Colon (tissue), 2 donors: ENCODE results near the gene DLG4.

Source experiments
- FAIRE-seq: peaks from 2 replicates; lab custom pipeline; 2012; peaks lifted over from hg19 to GRCh38; lab: Jason Lieb, UNC
- donor health status: control.
- donor health status: control.

Gene DLG4

DNA sequence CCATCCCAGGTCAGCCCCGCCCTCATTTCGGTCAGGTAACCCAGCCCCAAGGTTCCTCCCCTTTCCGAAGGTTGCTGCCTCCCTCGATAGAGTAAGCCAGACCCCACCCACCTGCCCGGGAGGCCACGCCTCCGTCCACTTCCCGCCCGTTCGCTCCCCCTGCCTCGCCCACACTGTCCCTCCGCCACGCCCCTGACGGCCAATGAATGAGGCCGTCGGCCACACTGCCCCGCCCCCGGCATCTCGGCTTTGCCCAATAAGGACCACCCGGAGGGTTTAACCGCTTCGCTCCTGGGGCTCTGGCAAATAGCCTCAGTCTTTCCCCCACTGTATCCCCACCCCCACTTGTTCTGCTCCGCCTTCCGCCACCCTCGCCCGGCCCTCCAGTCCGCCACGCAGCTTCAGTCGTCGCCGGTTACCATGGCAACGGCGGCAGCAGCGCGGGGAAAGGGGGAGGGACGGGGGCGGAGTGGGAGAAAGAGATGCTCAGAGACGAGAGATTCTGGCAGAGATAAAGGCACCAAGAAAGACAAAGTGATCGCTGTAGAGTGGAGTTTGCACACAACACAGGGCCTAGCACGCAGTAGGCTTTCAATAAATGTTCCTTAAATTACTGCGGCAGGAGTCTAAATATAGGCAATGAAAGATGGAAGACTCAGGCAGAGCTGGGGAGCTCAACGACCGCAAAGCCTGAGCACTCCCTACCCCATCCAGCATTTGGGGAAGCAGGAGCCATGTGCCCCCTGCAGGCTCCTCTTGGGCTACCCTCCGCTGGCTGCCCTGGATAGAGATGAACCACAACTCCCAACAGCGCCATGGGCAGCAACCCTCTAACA lies 5.1 kb downstream of the DLG4 start:
- FAIRE-seq = no peak

DNA sequence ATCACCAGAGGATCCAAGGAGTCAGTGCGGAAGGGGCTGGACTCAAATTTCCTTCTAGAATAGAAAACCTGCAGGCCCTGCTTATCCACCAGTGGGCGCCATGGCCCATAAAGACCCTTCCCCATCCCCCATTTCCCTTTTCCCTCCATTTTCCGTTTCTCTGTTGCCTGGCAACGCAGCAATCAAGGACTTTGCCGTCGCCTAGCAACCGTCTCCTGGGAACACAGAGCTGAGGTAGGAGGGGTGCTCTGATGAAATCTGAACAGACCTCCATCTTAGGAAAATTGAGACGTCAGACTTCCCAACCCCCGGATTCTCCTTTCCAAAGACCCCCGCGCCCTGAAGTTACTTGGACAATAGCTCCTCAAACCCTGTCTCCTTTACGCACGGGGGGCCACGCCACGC lies 5.7 kb downstream of the DLG4 start:
- no peak for FAIRE-seq

DNA sequence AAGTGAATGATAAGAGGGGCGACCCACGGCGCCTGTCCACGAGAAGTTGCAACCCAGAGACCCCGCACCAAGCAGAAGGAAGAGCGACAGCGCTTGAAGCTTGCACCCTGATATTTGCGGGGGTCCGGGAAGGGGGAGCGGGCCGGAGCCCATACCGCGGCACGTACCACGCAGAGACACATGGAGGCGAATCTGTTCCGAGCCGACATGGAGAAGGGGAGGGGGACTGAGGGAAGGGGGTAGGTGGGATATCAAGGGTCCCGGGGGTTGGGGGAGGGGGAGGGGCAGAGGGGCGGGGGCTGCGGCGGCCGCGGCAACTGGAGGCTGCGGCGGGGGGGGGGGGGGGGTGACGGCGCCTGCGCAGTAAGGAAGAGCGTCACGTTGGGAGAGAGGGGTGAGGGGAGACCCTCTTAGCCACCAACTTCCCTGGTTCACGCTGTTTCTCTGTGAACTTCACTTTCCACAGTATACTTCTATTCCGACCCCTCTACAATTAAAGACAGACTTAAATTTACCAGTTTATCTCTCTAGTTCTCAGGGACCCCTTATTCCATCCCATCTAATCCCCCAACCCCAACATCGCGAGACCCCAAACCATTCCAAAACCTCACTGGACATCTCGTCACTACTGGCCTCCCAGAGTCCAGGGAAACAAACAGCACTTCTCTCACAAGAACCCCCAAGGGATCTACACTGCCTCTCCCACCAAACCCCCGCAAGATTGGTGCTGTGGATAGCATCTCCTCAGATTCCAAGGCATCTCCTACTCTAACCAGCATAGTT lies 8.0 kb downstream of the DLG4 start:
- no peak for FAIRE-seq

DNA sequence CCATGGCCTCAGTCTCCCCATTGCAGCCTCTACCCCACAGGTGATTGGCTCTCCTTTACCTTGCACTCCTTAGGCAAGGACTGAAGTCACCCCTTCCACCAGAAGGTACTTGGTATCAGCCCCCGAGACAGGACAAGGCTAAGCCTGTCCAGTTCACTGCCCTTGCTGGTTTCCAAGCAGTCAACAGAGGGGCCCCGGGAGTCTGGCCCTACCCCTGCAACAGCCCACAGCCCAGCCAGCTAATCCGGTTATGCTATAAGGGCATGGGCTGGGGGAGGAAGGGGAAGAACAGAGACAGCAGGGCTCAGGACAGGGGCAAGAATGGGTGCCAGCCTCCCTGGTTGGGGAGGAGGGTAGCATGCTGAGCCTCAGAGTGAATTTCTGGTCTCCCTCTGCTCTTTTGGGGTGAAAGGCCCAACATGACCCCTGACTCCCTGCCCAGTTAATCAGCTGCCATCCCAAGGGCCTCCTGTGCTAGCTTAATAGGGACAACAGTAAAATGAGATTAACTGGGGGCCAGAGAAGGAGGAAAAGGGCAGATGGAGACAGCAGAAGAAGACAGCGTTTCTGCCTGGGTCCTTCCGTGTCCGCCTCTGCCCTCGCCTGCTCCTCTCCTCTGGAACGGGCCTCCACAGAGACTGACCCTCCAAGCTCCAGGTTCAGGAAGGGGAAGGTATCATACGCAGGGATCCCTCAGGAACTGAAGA lies 10.7 kb downstream of the DLG4 start:
- FAIRE-seq = no peak

DNA sequence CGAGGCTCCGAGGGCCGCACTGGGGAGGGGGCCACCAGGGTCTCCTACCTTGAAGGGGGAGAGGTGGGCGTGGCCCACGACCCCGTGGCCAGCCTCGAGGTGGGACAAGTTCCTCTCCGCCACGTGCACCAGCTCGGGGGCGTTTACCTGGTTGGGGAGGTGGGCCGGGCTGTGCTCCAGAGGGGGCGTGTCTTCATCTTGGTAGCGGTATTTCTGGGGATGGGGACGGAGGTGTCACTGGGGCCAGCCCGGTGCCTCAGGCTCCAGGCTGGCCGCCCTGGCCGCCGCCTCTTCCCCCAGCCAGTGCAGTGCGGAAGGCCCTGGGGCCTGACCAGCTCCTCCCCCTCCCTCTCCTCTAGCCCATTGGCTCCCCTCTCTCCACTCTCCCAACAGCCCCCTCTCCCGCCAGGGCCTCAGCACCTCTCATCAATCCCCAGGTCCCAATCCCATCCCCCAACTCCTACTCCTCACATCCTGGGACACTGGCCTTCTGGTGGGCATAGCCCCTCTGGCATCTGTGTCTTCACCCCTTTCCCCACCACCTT lies 11.5 kb downstream of the DLG4 start:
- FAIRE-seq = no peak

DNA sequence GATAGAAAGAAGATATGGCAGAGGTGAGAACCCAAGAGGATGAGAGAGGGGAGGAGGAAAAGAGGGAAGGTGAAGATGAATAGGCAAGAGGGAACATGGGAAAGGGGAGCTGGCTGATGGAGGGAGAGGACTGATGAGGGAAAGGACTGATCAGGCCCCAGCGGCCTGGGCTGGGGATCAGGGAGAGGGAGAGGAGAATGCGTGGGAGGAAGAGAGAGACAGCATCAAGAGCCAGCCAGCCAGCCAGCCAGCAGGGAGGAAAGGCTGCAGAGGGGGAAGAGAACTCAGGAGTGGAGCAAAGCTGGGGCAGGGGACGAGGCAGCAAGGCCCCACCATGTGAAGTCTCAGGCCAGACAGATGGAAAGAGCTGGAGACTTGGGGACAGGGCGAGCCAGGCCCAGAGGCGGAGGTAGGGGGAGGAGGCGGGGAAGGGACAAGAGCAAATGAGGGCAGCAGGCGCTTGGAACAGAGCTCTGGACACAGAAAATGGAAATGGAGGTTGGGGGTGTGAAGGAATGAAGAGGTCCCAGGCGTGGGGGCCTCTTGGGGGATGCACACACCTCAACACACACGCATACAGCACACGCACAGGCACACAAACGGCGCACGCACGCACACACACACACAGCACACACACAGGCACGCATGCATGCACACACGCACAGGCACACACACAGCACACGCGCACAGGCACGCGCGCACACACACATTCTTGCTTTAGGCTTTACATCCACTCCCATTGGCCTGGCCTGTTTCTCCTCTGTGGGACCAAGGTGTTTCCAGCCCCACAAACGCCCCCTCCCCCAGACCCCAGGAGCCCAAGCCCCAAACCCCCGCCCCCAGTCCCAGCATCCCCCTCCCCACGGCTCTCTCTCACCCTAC lies 12.3 kb downstream of the DLG4 start:
- no peak for FAIRE-seq

DNA sequence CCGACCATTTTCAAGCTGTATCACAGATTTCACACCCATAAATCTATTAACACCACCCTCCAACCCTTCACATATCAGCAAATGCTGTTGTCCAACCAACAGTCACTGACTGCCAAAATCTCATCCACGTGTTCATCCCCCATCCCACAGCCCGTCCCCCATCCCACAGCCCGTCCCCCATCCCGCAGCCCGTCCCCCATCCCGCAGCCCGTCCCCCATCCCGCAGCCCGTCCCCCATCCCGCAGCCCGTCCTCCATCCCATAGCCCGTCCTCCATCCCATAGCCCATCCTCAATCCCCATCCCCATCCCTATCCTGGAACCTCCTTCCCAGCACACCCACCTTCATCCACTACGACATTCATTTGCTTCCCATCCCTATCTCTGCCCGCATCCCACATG lies 14.1 kb downstream of the DLG4 start:
- no peak for FAIRE-seq

DNA sequence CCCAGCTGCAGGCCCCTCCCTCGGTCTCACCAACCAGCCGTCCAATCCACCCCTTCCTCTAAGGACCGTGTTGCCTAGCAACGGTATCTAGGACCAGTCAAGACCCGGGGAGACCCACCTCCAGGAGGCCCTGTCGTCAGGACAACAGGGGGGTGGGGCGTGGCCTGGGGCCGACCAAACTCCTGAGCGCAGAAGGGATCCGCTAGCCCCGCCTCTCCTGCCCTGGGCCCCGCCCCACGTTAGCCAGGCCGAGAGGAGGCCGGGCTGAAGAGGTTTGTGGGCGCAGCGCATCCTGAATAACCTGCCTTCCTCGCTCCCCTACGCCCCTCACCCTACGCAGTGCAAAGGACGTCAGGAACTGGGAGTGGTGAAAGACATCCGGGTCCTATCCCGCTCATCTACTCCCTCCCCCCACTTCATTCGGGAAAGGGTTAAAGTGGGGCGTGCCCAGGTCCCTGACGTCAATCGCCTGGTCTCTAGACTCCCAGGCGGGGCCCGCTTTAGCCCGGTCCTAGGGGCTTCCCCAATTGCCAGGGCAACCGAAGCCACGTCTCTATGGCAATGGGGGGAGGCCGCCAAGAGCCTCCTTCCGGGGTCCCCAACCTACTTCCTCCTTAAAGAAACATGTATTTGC lies 14.7 kb downstream of the DLG4 start:
- no peak for FAIRE-seq

DNA sequence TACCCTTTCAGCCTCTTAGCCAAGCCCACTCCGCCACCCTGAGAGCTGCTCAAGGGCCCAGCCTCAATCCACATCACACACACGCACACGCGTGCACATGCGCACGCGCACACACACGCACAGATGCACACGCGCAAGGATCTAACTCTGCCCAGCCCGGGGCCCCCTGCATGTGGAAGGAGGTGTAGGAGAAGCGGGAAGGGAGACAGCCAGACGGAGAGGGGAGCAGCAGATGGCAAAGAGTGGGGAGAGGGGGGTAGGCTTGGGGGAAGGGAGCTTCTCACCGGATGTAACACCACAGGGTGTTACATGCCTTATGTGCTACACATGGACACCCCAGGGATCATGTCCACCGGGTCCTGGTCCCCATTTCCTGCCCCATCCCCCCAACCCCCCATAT lies 15.3 kb downstream of the DLG4 start:
- no peak for FAIRE-seq

DNA sequence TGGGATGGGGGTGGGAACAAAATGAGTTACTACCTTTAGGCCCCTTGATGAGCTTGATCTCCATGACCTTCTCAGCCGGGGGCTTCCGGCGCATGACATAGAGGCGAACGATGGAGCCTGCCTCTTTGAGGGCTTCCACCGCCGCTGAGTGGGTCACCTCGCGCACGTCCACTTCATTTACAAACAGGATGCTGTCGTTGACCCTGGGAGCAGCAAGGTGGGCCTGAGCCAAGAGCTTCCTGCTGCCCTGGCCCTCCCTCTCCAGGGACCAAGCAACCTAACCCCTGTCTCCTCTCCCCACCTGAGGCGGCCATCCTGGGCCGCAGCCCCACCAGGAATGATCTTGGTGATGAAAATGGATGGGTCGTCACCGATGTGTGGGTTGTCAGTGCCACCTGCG lies 16.2 kb downstream of the DLG4 start:
- FAIRE-seq = no peak

DNA sequence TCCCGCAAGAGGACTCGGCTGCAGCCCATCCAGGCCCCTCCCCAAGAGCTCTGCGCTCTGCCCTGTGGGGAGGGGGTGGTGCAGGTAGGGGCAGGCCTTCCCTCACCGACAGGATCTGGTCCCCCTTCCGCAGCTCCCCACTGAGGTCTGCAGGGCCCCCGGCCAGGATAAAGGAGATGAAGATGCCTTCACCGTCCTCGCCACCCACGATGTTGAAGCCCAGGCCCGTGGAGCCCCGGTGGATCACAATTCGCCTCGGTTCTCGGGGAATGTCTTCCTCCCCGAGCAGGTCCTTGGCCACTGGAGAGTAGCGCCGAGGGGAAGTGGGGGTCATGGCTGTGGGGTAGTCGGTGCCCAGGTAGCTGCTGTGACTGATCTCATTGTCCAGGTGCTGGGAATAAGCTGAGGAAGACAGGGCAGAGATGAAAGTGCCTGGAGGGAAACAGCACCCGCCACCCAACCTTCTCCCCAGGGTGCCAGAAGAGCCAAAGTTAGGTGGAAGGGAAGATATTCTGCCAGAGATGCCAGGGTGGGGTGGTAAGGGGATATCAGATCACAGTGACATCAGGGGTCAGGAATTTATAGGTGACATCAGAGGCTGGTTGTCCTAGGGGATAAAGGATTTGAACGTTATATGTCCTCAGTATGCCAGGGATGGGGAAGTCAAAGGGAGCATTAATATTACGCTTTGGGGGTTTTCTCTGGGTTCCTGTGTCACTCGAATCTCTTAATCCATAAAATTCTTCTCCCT lies 22.8 kb downstream of the DLG4 start:
- FAIRE-seq = no peak

DNA sequence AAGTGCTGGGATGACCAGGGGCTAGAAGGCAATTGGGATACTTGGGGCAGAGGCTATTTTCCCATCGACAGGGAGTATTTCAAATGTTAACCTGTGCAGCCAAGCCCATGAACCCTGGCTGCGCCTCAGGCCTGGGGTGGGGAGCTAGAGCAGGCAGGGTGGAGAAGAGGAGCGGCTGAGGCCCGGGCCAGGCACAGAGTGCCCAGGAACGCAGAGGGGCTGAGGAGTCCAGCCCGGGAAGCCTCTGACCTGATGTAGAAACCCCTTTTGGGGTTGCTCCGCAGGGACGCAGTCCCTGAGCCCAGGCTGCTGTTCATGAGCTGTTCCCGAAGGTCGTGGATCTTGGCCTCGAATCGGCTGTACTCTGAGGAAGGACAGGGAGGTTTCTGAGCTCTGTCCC lies 23.7 kb downstream of the DLG4 start:
- FAIRE-seq = no peak

DNA sequence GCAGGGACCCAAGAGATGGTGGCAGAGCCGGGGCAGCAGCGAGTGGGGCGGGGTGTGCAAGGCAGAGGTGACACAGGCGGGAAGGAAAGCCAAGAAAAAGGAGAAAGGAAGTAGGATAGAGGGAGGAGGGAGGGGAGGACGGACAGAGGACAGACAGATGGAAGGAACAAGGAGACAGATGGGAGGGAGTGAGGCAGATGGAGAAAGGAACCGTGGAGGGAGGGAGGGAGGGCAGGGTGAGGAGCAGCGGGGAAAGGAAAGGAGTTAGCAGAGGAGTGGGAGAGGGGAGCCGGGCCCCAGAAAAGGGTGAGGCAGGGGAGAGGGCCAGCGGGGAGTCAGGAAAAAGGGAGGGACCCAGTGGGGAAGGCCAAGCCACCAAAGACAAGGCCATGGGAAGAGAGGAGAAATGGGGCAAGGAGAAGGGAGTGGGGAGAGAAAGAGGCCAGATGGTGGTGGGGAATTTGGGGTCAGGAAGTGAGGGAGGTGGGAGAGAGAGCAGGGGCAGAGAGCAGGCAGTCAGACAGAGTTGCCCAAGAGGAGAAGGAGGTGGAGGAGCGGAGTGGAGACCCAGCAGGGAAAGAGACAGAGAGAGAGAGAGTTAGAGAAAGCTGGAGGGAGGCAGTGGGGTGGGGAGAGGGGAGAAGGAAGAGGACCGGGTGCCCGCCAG lies 27.2 kb downstream of the DLG4 start:
- no peak for FAIRE-seq

DNA sequence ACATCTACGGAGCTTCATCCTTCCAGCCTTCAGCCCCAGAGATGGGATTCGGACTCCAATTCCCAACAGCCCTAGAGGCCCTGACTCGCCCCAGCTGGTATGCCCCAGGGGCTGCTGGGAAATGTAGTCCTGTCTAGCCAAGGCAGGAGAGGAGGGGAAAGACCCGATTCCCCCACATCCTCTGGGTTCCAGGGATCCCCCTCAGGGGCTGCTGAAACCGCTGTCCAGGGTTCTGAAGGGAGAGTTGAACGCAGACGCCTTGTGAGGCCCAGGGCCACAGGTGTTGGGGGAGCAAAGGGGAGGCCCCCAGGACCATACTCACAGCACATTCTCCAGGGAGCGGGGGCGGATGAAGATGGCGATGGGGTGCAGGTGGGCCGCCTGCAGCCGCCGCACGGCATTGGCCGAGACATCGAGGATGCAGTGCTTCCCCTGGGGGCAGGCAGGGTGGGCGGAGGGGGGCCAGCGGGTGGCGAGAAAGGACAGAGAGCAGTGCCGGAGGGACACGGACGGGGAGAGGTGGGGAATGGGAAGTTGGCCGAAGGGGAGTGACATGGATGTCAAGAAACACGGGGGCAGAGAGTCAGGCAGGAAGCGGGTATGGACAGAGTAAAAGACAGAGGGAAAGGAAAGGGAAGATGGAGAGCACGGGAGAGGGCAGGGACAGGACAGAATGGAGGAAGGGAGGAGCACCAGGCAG lies 27.9 kb downstream of the DLG4 start:
- FAIRE-seq = no peak

DNA sequence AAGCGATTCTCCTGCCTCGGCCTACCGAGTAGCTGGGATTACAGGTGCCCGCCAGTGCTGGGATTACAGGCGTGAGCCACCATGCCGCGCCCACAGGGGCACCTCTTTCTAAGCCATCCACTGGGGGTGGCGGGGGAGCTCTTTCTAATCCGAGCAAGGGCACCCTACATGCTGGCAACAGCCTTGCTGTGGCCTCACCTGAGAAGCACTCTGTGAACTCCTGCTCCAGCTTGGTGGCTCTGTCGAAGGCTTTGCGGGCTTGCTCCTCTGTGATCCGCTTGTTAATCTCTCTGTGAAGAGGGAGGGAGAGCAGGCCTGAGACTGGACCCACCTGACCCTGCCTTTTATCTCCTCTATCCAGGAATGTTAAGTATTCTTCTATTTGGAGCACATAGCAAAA lies 28.6 kb downstream of the DLG4 start:
- FAIRE-seq = no peak

DNA sequence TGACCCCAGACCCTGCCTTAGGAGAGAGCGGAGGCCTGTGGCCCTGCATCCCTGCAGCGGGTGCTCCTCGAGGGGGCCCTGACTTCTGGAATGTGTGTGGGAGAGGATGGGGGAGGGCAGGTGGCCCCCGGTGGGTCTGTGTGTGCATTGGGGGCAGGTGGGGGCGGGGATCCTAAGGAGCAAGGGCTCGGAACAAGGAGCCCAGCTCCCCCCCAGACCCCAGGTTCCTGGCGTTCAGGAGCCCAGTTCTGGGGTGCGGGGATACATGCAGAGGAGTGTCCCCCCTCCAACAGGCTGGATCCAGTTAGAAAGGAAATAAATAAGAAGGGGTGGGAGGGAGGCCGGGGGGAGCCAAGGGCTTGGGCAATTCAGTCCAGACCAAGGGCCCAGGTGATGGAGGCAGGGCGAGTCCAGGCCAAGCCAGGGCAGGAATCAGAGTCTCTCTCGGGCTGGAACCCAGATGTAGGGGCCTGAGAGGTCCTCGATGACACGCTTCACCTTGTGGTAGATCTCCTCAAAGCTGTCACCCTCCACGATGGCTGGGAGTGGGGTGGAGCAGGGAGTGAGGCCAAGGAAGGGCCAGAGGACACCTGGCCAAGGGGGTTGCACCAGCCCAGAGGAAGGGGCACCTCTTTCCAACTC lies 29.2 kb downstream of the DLG4 start:
- FAIRE-seq = no peak

DNA sequence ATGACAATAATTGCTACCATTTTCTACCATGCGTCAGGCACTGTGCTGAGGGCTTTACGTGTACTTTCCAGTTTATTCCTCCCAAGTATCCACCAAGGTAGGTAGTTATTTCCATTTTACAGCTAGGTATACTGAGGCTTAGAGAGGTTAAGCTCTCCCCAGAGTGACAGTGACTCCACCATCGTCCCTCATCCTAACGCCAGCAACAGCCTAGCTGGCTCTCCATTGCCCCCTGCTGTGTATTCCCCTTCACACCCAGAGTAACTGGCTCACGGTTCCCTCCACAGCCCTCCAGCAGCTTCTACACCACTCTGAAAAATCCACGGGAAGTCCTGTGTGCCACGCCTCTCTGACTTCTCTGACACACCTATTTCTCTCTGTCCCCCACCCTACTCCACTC lies 33.4 kb downstream of the DLG4 start:
- FAIRE-seq = no peak

DNA sequence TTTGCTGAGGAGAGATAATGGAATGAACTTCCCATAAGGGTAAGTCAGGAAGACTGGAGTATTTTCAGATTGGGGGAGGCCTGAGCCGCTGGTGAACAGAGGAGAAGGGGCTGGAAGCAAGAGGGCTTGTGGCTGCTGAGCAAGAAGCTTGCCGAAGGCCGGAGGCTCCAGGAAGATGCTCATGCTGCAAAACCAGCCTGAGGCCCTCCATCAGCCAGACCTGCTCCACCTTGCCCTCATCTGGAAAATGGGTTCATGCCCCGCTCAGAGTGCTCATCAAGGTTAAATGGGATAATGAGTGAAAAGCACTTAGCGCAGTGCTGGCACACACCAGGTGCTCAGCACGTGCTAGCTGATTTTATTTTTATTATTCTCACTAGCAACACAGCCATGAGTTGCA lies 35.0 kb downstream of the DLG4 start:
- FAIRE-seq = no peak

DNA sequence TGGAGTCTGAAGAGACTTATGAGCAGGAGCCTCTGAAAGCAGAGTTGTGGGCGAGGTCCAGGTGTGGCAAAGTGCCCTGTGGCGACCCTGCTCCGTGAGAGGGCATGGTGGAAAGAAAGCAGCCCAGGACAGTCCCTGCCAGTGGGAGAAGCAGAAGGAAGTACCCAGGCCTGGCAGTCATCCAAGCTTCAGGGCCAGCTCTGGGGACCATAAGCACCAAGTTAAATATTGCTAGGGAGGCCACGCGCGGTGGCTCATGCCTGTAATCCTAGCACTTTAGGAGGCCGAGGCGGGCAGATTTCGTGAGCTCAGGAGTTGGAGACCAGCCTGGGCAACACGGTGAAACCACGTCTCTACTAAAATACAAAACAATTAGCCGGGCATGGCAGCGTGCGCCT lies 35.5 kb downstream of the DLG4 start:
- FAIRE-seq = no peak
